ENCODE data around the gene DCTN2. TPM values are rescaled to one million over a fixed set of nuclear protein-coding genes. Genes with fewer than 3 reads are reported as not detected.

Gene DCTN2
- polyA plus RNA-seq, 1 donor (not counting 4 experiments of a cell fraction or from before 2014, with no cell fraction given), result 132 TPM

DNA sequence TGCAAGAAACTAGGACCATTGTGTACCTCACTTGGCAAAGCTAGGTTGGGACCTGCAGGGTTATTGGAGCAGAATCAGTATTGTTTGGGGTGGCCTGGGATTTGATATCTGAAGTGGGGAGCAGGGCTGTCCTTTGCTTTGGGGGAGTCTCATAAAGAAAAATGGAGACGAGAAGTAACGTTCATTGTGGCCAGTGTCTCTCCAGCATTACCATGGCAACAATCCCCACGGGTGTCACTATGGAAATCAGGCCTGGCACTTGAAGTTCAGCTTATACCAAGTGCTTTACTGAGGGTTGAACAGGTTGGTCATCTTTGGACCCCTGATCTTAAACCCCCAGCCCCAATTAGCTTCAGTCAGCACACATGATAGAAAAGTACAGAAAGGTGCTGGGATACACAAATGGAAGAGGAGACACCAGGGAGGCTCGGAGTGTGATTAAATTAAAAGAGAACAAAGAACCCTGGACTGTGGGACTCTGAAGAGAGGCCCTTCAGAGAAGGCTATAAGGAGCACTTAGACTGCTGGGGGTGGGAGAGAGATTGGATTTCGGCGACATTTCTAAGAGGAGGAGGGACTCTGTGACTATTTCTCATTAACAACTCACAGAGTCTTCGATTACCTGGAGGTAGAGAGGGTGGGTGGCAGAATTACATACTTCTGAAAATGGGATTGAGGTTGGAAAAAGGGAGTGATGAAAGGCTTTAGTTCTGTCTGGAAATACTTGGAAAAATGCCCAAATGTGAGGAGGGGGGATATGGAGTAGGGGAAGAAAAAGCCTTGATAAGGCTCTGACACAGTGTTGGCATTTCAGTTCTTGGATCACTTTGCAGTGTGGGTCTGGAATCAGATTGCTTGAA lies 6.6 kb upstream of the DCTN2 start:
- Histone ChIP-seq H3K36me3 (ENCODE audit: control insufficient read depth in 2 of 2, extremely low read depth in 1 of 2, insufficient read depth in 2 of 2, low read length in 2 of 2) (no peaks in the 10 kb centered on the region), H2AFZ (ENCODE audit: control insufficient read depth, low read length) (no peak overlapping the region), H3K4me3 (ENCODE audit: control insufficient read depth in 2 of 3, extremely low read depth in 1 of 3, insufficient read depth in 2 of 3, low read depth in 1 of 3, low read length in 3 of 3) (no peak overlapping the region), H3K9me1 (ENCODE audit: control insufficient read depth, extremely low read depth, insufficient read depth, low read length) (no peaks in the 10 kb centered on the region), H4K20me1 (ENCODE audit: control insufficient read depth, extremely low read depth, insufficient read depth, low read length) (no peaks in the 10 kb centered on the region), H3K9ac (ENCODE audit: control insufficient read depth, extremely low read depth, insufficient read depth, low read length) (no peak overlapping the region), H3K27me3 (ENCODE audit: control insufficient read depth, extremely low read depth, insufficient read depth, low read length) (peaks cover 22% of the 10 kb centered on the region), H3K27ac (ENCODE audit: control insufficient read depth, insufficient read depth, low read length) (no peak overlapping the region), H3K9me3 (ENCODE audit: control insufficient read depth, low read depth, low read length) (no peaks in the 10 kb centered on the region), H3K79me2 (ENCODE audit: control insufficient read depth, insufficient read depth, low read length) (no peaks in the 10 kb centered on the region), H3K4me1 (ENCODE audit: control insufficient read depth, extremely low read depth, insufficient read depth, low read length) (no peaks in the 10 kb centered on the region), H3K4me2 (ENCODE audit: control insufficient read depth, extremely low read depth, insufficient read depth, low read depth, low read length) (no peak overlapping the region)
- TF ChIP-seq EZH2 (IDR thresholded peaks at IDR 0.05; ENCODE audit: low read length), result no peak
- TF ChIP-seq, protein P1, sequence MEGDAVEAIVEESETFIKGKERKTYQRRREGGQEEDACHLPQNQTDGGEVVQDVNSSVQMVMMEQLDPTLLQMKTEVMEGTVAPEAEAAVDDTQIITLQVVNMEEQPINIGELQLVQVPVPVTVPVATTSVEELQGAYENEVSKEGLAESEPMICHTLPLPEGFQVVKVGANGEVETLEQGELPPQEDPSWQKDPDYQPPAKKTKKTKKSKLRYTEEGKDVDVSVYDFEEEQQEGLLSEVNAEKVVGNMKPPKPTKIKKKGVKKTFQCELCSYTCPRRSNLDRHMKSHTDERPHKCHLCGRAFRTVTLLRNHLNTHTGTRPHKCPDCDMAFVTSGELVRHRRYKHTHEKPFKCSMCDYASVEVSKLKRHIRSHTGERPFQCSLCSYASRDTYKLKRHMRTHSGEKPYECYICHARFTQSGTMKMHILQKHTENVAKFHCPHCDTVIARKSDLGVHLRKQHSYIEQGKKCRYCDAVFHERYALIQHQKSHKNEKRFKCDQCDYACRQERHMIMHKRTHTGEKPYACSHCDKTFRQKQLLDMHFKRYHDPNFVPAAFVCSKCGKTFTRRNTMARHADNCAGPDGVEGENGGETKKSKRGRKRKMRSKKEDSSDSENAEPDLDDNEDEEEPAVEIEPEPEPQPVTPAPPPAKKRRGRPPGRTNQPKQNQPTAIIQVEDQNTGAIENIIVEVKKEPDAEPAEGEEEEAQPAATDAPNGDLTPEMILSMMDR (optimal IDR thresholded peaks at IDR 0.05 in 1 of 3, IDR thresholded peaks at IDR 0.05 in 1 of 3, conservative IDR thresholded peaks at IDR 0.05 in 1 of 3; ENCODE audit: extremely low read depth in 1 of 3, insufficient read depth in 2 of 3, low read length in 3 of 3), result no peak
- no peak for DNase-seq (ENCODE audit: low read depth, low spot score)
- dilution Hi-C loops (cut with MboI; ENCODE audit: extremely low pct_ligation_motif_present, low sequenced_read_pairs), result no loop called here
- FAIRE-seq, result no peak

DNA sequence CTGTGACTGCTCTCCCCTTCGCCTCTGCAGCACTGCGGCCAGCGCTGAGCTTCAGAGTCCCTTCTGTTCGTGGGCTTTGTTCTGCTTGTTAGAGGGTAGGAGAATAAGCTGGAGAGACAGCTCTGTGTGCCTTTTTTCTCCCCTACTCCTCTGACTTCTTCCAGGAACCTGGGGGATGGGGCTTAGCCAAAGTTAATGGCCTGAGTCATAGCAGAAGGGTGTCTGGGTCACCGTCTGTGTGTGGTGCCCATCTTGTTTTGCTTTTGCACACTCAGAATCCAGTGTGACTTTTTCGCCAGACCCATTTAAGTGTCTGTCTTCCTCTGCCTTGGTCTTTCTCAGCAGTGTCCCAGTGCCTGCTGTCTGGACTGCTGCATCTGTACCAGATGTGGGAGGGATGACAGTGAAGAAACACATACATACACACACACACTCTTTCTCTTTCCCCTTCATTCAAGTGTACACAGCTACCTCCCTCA lies 5.9 kb upstream of the DCTN2 start:
- dilution Hi-C loops (cut with MboI; ENCODE audit: extremely low pct_ligation_motif_present, low sequenced_read_pairs), result no loop called here
- H3K36me3 ChIP-seq (ENCODE audit: control insufficient read depth in 2 of 2, extremely low read depth in 1 of 2, insufficient read depth in 2 of 2, low read length in 2 of 2), result no peaks in the 10 kb centered on the region
- H3K27ac ChIP-seq (ENCODE audit: control insufficient read depth, insufficient read depth, low read length), result no peak overlapping the region
- TF ChIP-seq, protein P1 (optimal IDR thresholded peaks at IDR 0.05 in 1 of 3, IDR thresholded peaks at IDR 0.05 in 1 of 3, conservative IDR thresholded peaks at IDR 0.05 in 1 of 3; ENCODE audit: extremely low read depth in 1 of 3, insufficient read depth in 2 of 3, low read length in 3 of 3), result no peak
- no peak for TF ChIP-seq EZH2 (IDR thresholded peaks at IDR 0.05; ENCODE audit: low read length)
- no peak overlapping the region for H2AFZ ChIP-seq (ENCODE audit: control insufficient read depth, low read length)
- H3K79me2 ChIP-seq (ENCODE audit: control insufficient read depth, insufficient read depth, low read length), result no peaks in the 10 kb centered on the region
- H4K20me1 ChIP-seq (ENCODE audit: control insufficient read depth, extremely low read depth, insufficient read depth, low read length), result no peaks in the 10 kb centered on the region
- no peak overlapping the region for H3K4me3 ChIP-seq (ENCODE audit: control insufficient read depth in 2 of 3, extremely low read depth in 1 of 3, insufficient read depth in 2 of 3, low read depth in 1 of 3, low read length in 3 of 3)
- DNase-seq (ENCODE audit: low read depth, low spot score) (no peak), FAIRE-seq (no peak)
- no peak overlapping the region for H3K9ac ChIP-seq (ENCODE audit: control insufficient read depth, extremely low read depth, insufficient read depth, low read length)
- H3K4me2 ChIP-seq (ENCODE audit: control insufficient read depth, extremely low read depth, insufficient read depth, low read depth, low read length), result no peak overlapping the region
- H3K9me1 ChIP-seq (ENCODE audit: control insufficient read depth, extremely low read depth, insufficient read depth, low read length), result no peaks in the 10 kb centered on the region
- no peaks in the 10 kb centered on the region for H3K4me1 ChIP-seq (ENCODE audit: control insufficient read depth, extremely low read depth, insufficient read depth, low read length)
- H3K27me3 ChIP-seq (ENCODE audit: control insufficient read depth, extremely low read depth, insufficient read depth, low read length), result peaks cover 26% of the 10 kb centered on the region
- H3K9me3 ChIP-seq (ENCODE audit: control insufficient read depth, low read depth, low read length), result no peaks in the 10 kb centered on the region
